T47D (cell line): Measurements from ENCODE around the gene SNRNP200.

Experiments used
- DNase-seq, 2 experiments: peaks; one replicate each; pipeline versions ENCODE4 v3.0.0 to v3.0.0-alpha.2; 2011 to 2012; ENCODE audit warnings: low read depth in 1 of 2, low spot score in 1 of 2
- JUND ChIP-seq: IDR thresholded peaks from 2 replicates; pipeline ENCODE4 v1.6.1; 2012; ENCODE audit warnings: low read depth
- in situ Hi-C: cut with HindIII; loops from 2 replicates; pipeline ENCODE4 v1.10.0; 2016; ENCODE audit warnings: low sequenced_read_pairs, low pct_unique_long_range_greater_than_20kb

Gene SNRNP200

GRCh38 chr2:96287273-96287856 lies 18.0 kb downstream of the SNRNP200 start:
- no peak for DNase-seq
- no peak for TF ChIP-seq JUND
- in situ Hi-C loops: no loop called here

- DNase-seq: no peak
- in situ Hi-C loops: no loop called here
- TF ChIP-seq JUND: no peak
Observed at GRCh38 chr2:96276787-96277499, 28.4 kb downstream of the SNRNP200 start.

- TF ChIP-seq JUND: no peak
- in situ Hi-C loops: no loop called here
- DNase-seq: no peak
Observed at GRCh38 chr2:96274355-96275056, 30.8 kb downstream of the SNRNP200 start.

- no peak for TF ChIP-seq JUND
- no peak for DNase-seq
- in situ Hi-C loops: no loop called here
Observed at GRCh38 chr2:96273763-96274162, 31.6 kb downstream of the SNRNP200 start.

GRCh38 chr2:96271995-96272394 lies 33.4 kb downstream of the SNRNP200 start:
- DNase-seq: peak in 1 of 2 experiments; percentile 15
- no peak for TF ChIP-seq JUND
- in situ Hi-C loops: no loop called here

- TF ChIP-seq JUND: no peak
- peak in 1 of 2 experiments; percentile 35 for DNase-seq
- in situ Hi-C loops: no loop called here
Observed at GRCh38 chr2:96267159-96267971, 38.0 kb downstream of the SNRNP200 start.

- TF ChIP-seq JUND: no peak
- in situ Hi-C loops: no loop called here
- peak; percentile 86 to 97 for DNase-seq
Observed at GRCh38 chr2:96265840-96266679, 39.3 kb downstream of the SNRNP200 start, which contains the start of the genes CIAO1 and TMEM127. TSS of gene CIAO1 (plus strand) at chr2:96266225. CDS start at chr2:96266351, 126 bp downstream. TSS of gene TMEM127 (minus strand) at chr2:96265997. CDS start at chr2:96265381, 616 bp downstream.

GRCh38 chr2:96265349-96265839 lies 40.0 kb downstream of the SNRNP200 start:
- no peak for TF ChIP-seq JUND
- in situ Hi-C loops: no loop called here
- peak; percentile 30 to 32 for DNase-seq

- in situ Hi-C loops: no loop called here
- no peak for TF ChIP-seq JUND
- DNase-seq: peak in 1 of 2 experiments; percentile 13
Observed at GRCh38 chr2:96264656-96265348, 40.5 kb downstream of the SNRNP200 start.

- in situ Hi-C loops: no loop called here
- DNase-seq: no peak
- TF ChIP-seq JUND: no peak
Observed at GRCh38 chr2:96264086-96264485, 41.3 kb downstream of the SNRNP200 start.

GRCh38 chr2:96262306-96262705 lies 43.0 kb downstream of the SNRNP200 start:
- no peak for DNase-seq
- no peak for TF ChIP-seq JUND
- in situ Hi-C loops: no loop called here
